GM23338 (cell line): ENCODE measurements around the gene PIANP. TPM values are rescaled to one million over a fixed set of nuclear protein-coding genes. Genes with fewer than 3 reads are reported as not detected.

Experiments used
- ATAC-seq: fragments of 200-7000 bp; cut with Tn5 transposase; 3 replicates; pipeline ENCODE4 v1.9.1; 2020
- DNase-seq: peaks from one replicate; pipeline ENCODE4 v3.0.0-alpha.2; 2015; ENCODE audit warnings: low spot score
- H2AFZ ChIP-seq: fragments of 200-600 bp; sonication (generic); 2 replicates; pipeline ENCODE4 v1.8.0; 2016; ENCODE audit warnings: antibody characterized with exemption, mild to moderate bottlenecking, moderate library complexity
- H3F3A ChIP-seq: fragments of 200-600 bp; sonication (generic); replicated peaks from 2 replicates; pipeline ENCODE4 v1.8.0; 2017; ENCODE audit warnings: antibody characterized with exemption, mixed run types, low read depth
- H3K27ac ChIP-seq: fragments of 200-600 bp; sonication (generic); 2 replicates; pipeline ENCODE4 v1.6.1; 2016; ENCODE audit warnings: low read depth
- H3K27me3 ChIP-seq: fragments of 200-600 bp; sonication (generic); 2 replicates; pipeline ENCODE4 v1.8.0; 2016; ENCODE audit warnings: mild to moderate bottlenecking, mixed run types, moderate library complexity; ENCODE audit not compliant: insufficient read depth
- H3K36me3 ChIP-seq: fragments of 200-600 bp; sonication (generic); 2 replicates; pipeline ENCODE4 v1.8.0; 2016; ENCODE audit warnings: mild to moderate bottlenecking; ENCODE audit not compliant: insufficient read depth
- H3K4me1 ChIP-seq: fragments of 200-600 bp; sonication (generic); 2 replicates; pipeline ENCODE4 v1.8.0; 2016; ENCODE audit warnings: mild to moderate bottlenecking, moderate library complexity; ENCODE audit not compliant: insufficient read depth
- H3K4me2 ChIP-seq: fragments of 200-600 bp; sonication (generic); 2 replicates; pipeline ENCODE4 v1.7.1; 2017; ENCODE audit warnings: mixed run types
- H3K4me3 ChIP-seq: fragments of 200-600 bp; sonication (generic); 2 replicates; pipeline ENCODE4 v1.6.1; 2016; ENCODE audit warnings: mixed run types
- H3K79me2 ChIP-seq: fragments of 200-600 bp; sonication (generic); replicated peaks from 2 replicates; pipeline ENCODE4 v1.8.0; 2017; ENCODE audit warnings: mild to moderate bottlenecking; ENCODE audit not compliant: insufficient read depth
- H3K9me2 ChIP-seq: fragments of 200-600 bp; sonication (generic); 2 replicates; pipeline ENCODE4 v1.8.0; 2017; ENCODE audit not compliant: insufficient read depth
- H4K20me1 ChIP-seq: fragments of 200-600 bp; sonication (generic); replicated peaks from 2 replicates; pipeline ENCODE4 v1.8.0; 2017; ENCODE audit warnings: mild to moderate bottlenecking; ENCODE audit not compliant: insufficient read depth
- H3K27ac Mint-ChIP-seq: 2 replicates; pipeline ENCODE4 v1.8.0; 2020; ENCODE audit warnings: inconsistent platforms, mild to moderate bottlenecking, moderate library complexity, mixed read lengths
- H3K27me3 Mint-ChIP-seq: 3 replicates; pipeline ENCODE4 v1.8.0; 2022; ENCODE audit warnings: low read depth, mild to moderate bottlenecking, moderate library complexity, mixed read lengths, inconsistent platforms; ENCODE audit not compliant: insufficient read depth, poor library complexity
- H3K36me3 Mint-ChIP-seq: 3 replicates; pipeline ENCODE4 v1.8.0; 2021; ENCODE audit warnings: low read depth, mild to moderate bottlenecking, inconsistent platforms, moderate library complexity, mixed read lengths
- H3K4me1 Mint-ChIP-seq: 3 replicates; pipeline ENCODE4 v1.8.0; 2020; ENCODE audit warnings: mild to moderate bottlenecking, inconsistent platforms, mixed read lengths
- H3K4me3 Mint-ChIP-seq: 3 replicates; pipeline ENCODE4 v1.8.0; 2021; ENCODE audit warnings: moderate library complexity, mild to moderate bottlenecking, inconsistent platforms, mixed read lengths
- H3K9me3 Mint-ChIP-seq: 3 replicates; pipeline ENCODE4 v1.8.0; 2020; ENCODE audit warnings: moderate library complexity, mild to moderate bottlenecking, inconsistent platforms, mixed read lengths
- CREB1 ChIP-seq: fragments of 250-450 bp; sonication (Bioruptor Pico); IDR thresholded peaks from 2 replicates; pipeline ENCODE4 v1.5.0; 2020; ENCODE audit warnings: low read depth, mild to moderate bottlenecking, moderate library complexity
- EZH2 ChIP-seq: fragments of 200-600 bp; sonication (generic); IDR thresholded peaks from one replicate; pipeline ENCODE4 v1.8.0; 2017; ENCODE audit warnings: antibody characterized with exemption, mild to moderate bottlenecking, low read depth; ENCODE audit not compliant: unreplicated experiment
- EZH2phosphoT487 ChIP-seq: fragments of 200-600 bp; sonication (generic); IDR thresholded peaks from one replicate; pipeline ENCODE4 v1.8.1; 2018; ENCODE audit warnings: antibody characterized with exemption; ENCODE audit not compliant: unreplicated experiment
- JUNB ChIP-seq: IDR thresholded peaks from one replicate; pipeline ENCODE4 v1.6.1; 2016; ENCODE audit warnings: antibody characterized with exemption; ENCODE audit not compliant: unreplicated experiment
- NANOG ChIP-seq: IDR thresholded peaks from 2 replicates; pipeline ENCODE4 v1.6.1; 2016; ENCODE audit warnings: antibody characterized with exemption, borderline replicate concordance
- POLR2AphosphoS5 ChIP-seq: IDR thresholded peaks from 2 replicates; pipeline ENCODE4 v1.6.1; 2016; ENCODE audit warnings: antibody characterized with exemption, low read depth
- REST ChIP-seq: IDR thresholded peaks from one replicate; pipeline ENCODE4 v1.6.1; 2018; ENCODE audit warnings: antibody characterized with exemption; ENCODE audit not compliant: unreplicated experiment
- STAT1 ChIP-seq: IDR thresholded peaks from one replicate; pipeline ENCODE4 v1.6.1; 2016; ENCODE audit warnings: antibody characterized with exemption; ENCODE audit not compliant: unreplicated experiment
- ZNF114 ChIP-seq: fragments of 250-450 bp; sonication (Bioruptor Pico); IDR thresholded peaks from 2 replicates; pipeline ENCODE4 v1.5.0; 2020; ENCODE audit warnings: mild to moderate bottlenecking, moderate library complexity
- polyA plus RNA-seq: library from polyadenylated mRNA; unstranded; fragments of >200 nt; fragmentation: Nextera tagmentation; extraction: Ambion mirVana; gene quantifications from 2 replicates; pipeline ENCODE4 v1.2.1, GENCODE V29; 2016
- total RNA-seq: library from RNA; depleted of rRNA; stranded (reverse); fragments of >200 nt; shearing (Covaris generic); gene quantifications from 2 replicates; pipeline ENCODE4 v1.2.3, GENCODE V29; 2014
- TF ChIP-seq, protein P1 (sequence below), 2 experiments: fragments of 200-600 bp in 1 of 2; sonication (generic) in 1 of 2; conservative IDR thresholded peaks; 2 replicates each; pipeline versions ENCODE4 v1.5.1 to v1.6.1; 2016 to 2017; ENCODE audit warnings: antibody characterized with exemption in 2 of 2, low read depth in 2 of 2, mild to moderate bottlenecking in 2 of 2, moderate library complexity in 1 of 2

PIANP gene
- total and polyA plus RNA-seq, 2 experiments from 2014 or later, result 2.2 to 6.4 TPM

GRCh38 chr12:6693832-6694355 is 6.7 kb downstream of the PIANP start:
- H3K36me3 ChIP-seq, result no peaks in the 10 kb centered on the region
- H4K20me1 ChIP-seq, result no peaks in the 10 kb centered on the region
- ATAC-seq (no peak), DNase-seq (no peak)
- H3K4me1 Mint-ChIP-seq, result peaks cover 27% of the 10 kb centered on the region
- H3K27ac ChIP-seq, result no peak overlapping the region
- no peak overlapping the region for H3K4me2 ChIP-seq
- no peak overlapping the region for H3K4me3 Mint-ChIP-seq
- no peaks in the 10 kb centered on the region for H3K9me2 ChIP-seq
- H3K79me2 ChIP-seq, result no peaks in the 10 kb centered on the region; the same call in 1 of the 2 replicates
- TF ChIP-seq STAT1 (no peak), NANOG (no peak), POLR2AphosphoS5 (no peak), REST (no peak)
- no peaks in the 10 kb centered on the region for H3K9me3 Mint-ChIP-seq
- peaks cover 6% of the 10 kb centered on the region; the same call in 2 of the 3 replicates for H3K36me3 Mint-ChIP-seq
- H3K27ac Mint-ChIP-seq, result no peak overlapping the region; the same call in 1 of the 2 replicates
- H3K27me3 ChIP-seq, result peaks cover 3% of the 10 kb centered on the region; the same call in 1 of the 2 replicates
- H3K4me1 ChIP-seq, result peaks cover 15% of the 10 kb centered on the region
- H3F3A ChIP-seq, result peaks cover 3% of the 10 kb centered on the region; the same call in 1 of the 2 replicates
- H2AFZ ChIP-seq, result no peak overlapping the region
- H3K27me3 Mint-ChIP-seq, result peaks cover 11% of the 10 kb centered on the region
- H3K4me3 ChIP-seq, result no peak overlapping the region

- H3K4me3 Mint-ChIP-seq, result 0 out of 3 replicates have a peak overlapping the region, but pooled peaks have one; percentile 3
- DNase-seq (peak; percentile 44), ATAC-seq (no peak)
- Histone ChIP-seq H3K79me2 (peaks cover 9% of the 10 kb centered on the region), H2AFZ (no peak overlapping the region), H3K4me3 (no peak overlapping the region), H3K36me3 (no peaks in the 10 kb centered on the region), H3K9me2 (no peaks in the 10 kb centered on the region), H3K4me1 (peaks cover 10% of the 10 kb centered on the region), H3K27me3 (no peaks in the 10 kb centered on the region), H3F3A (peaks cover 10% of the 10 kb centered on the region; the same call in 1 of the 2 replicates), H4K20me1 (no peaks in the 10 kb centered on the region), H3K4me2 (no peak overlapping the region), H3K27ac (no peak overlapping the region)
- peaks cover 6% of the 10 kb centered on the region; the same call in 2 of the 3 replicates for H3K36me3 Mint-ChIP-seq
- no peaks in the 10 kb centered on the region for H3K9me3 Mint-ChIP-seq
- H3K4me1 Mint-ChIP-seq, result peaks cover 22% of the 10 kb centered on the region
- H3K27ac Mint-ChIP-seq, result peak overlapping the region; percentile 50; the same call in 1 of the 2 replicates
- peaks cover 15% of the 10 kb centered on the region for H3K27me3 Mint-ChIP-seq
- TF ChIP-seq POLR2AphosphoS5 (no peak), REST (no peak), STAT1 (no peak), NANOG (no peak), EZH2 (no peak), EZH2phosphoT487 (no peak), CREB1 (CRISPR knock-in tag) (no peak), JUNB (no peak), ZNF114 (no peak)
- TF ChIP-seq, protein P1, sequence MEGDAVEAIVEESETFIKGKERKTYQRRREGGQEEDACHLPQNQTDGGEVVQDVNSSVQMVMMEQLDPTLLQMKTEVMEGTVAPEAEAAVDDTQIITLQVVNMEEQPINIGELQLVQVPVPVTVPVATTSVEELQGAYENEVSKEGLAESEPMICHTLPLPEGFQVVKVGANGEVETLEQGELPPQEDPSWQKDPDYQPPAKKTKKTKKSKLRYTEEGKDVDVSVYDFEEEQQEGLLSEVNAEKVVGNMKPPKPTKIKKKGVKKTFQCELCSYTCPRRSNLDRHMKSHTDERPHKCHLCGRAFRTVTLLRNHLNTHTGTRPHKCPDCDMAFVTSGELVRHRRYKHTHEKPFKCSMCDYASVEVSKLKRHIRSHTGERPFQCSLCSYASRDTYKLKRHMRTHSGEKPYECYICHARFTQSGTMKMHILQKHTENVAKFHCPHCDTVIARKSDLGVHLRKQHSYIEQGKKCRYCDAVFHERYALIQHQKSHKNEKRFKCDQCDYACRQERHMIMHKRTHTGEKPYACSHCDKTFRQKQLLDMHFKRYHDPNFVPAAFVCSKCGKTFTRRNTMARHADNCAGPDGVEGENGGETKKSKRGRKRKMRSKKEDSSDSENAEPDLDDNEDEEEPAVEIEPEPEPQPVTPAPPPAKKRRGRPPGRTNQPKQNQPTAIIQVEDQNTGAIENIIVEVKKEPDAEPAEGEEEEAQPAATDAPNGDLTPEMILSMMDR (conservative IDR thresholded peaks at IDR 0.05; ENCODE audit: low read depth in 2 of 2), result no peak
Observed at GRCh38 chr12:6692888-6693287, 7.7 kb downstream of the PIANP start.
